Pons (tissue), 1 donor: Measurements from ENCODE around the gene CBFA2T3.
A peak's percentile ranks its signal among the peaks of the same experiment; 100 is the strongest.

Experiments
- DNase-seq: peaks from one replicate; pipeline ENCODE4 v3.0.0-alpha.2; 2016; ENCODE audit warnings: low spot score

Gene CBFA2T3

GRCh38 chr16:88939245-88939971 is 37.6 kb downstream of the CBFA2T3 start:
- no peak for DNase-seq

GRCh38 chr16:88938777-88939244 is 38.2 kb downstream of the CBFA2T3 start:
- DNase-seq, result no peak

- no peak for DNase-seq
Observed at GRCh38 chr16:88938119-88938776, 38.8 kb downstream of the CBFA2T3 start.

- DNase-seq, result no peak
Observed at GRCh38 chr16:88937206-88937621, 39.8 kb downstream of the CBFA2T3 start.

GRCh38 chr16:88936556-88937205 is 40.3 kb downstream of the CBFA2T3 start:
- peak; percentile 55 for DNase-seq

- no peak for DNase-seq
Observed at GRCh38 chr16:88936008-88936555, 40.9 kb downstream of the CBFA2T3 start.

- DNase-seq, result no peak
Observed at GRCh38 chr16:88934066-88934667, 42.8 kb downstream of the CBFA2T3 start.

- DNase-seq, result no peak
Observed at GRCh38 chr16:88932929-88933328, 44.1 kb downstream of the CBFA2T3 start.

GRCh38 chr16:88931936-88932335 is 45.1 kb downstream of the CBFA2T3 start:
- DNase-seq, result no peak

- DNase-seq, result no peak
Observed at GRCh38 chr16:88931373-88931900, 45.6 kb downstream of the CBFA2T3 start.

GRCh38 chr16:88930716-88931115 is 46.3 kb downstream of the CBFA2T3 start:
- no peak for DNase-seq

- DNase-seq, result no peak
Observed at GRCh38 chr16:88929091-88929445, 47.9 kb downstream of the CBFA2T3 start.

- DNase-seq, result no peak
Observed at GRCh38 chr16:88928405-88929090, 48.5 kb downstream of the CBFA2T3 start.

- DNase-seq, result no peak
Observed at GRCh38 chr16:88927661-88928060, 49.3 kb downstream of the CBFA2T3 start.

GRCh38 chr16:88927010-88927409 is 50.0 kb downstream of the CBFA2T3 start:
- no peak for DNase-seq

- DNase-seq, result no peak
Observed at GRCh38 chr16:88926374-88926990, 50.5 kb downstream of the CBFA2T3 start.

- DNase-seq, result no peak
Observed at GRCh38 chr16:88925540-88925887, 51.5 kb downstream of the CBFA2T3 start.

- DNase-seq, result no peak
Observed at GRCh38 chr16:88924834-88925539, 52.0 kb downstream of the CBFA2T3 start.

GRCh38 chr16:88923926-88924833 is 52.8 kb downstream of the CBFA2T3 start:
- no peak for DNase-seq
